GM12872 (cell line): Measurements from ENCODE around the gene HAO1.

Experiments
- CTCF ChIP-seq: IDR thresholded peaks from 3 replicates; pipeline ENCODE4 v1.5.1; 2011; ENCODE audit warnings: low read depth, mild to moderate bottlenecking, low read length, moderate library complexity; ENCODE audit not compliant: insufficient read depth

Gene HAO1

GRCh38 chr20:7882076-7882475, 58.2 kb downstream of the HAO1 start:
- TF ChIP-seq CTCF: no peak

GRCh38 chr20:7881551-7881950, 58.7 kb downstream of the HAO1 start:
- TF ChIP-seq CTCF: no peak

GRCh38 chr20:7879883-7880282, 60.4 kb downstream of the HAO1 start:
- no peak for TF ChIP-seq CTCF

GRCh38 chr20:7868108-7868507, 72.2 kb downstream of the HAO1 start:
- TF ChIP-seq CTCF: no peak

- no peak for TF ChIP-seq CTCF
These were observed 74.0 kb downstream of the HAO1 start for GRCh38 chr20:7866285-7866684.

GRCh38 chr20:7859356-7859802, 80.9 kb downstream of the HAO1 start:
- peak; percentile 50; the same call in 2 of the 3 replicates for TF ChIP-seq CTCF

GRCh38 chr20:7858734-7859250, 81.5 kb downstream of the HAO1 start:
- TF ChIP-seq CTCF: no peak

GRCh38 chr20:7856756-7857155, 83.5 kb downstream of the HAO1 start:
- no peak for TF ChIP-seq CTCF
